Skeletal muscle cell (primary cell): ENCODE results near the gene FAM174C.

Experiments
- DNase-seq: peaks from one replicate; pipeline ENCODE4 v3.0.0-alpha.2; 2010; ENCODE audit warnings: low read depth
- H3K4me3 ChIP-seq: 2 replicates; pipeline ENCODE4 v1.5.1; 2011; ENCODE audit warnings: low read depth, mild to moderate bottlenecking, control low read depth, low read length, moderate library complexity

Gene FAM174C

DNA sequence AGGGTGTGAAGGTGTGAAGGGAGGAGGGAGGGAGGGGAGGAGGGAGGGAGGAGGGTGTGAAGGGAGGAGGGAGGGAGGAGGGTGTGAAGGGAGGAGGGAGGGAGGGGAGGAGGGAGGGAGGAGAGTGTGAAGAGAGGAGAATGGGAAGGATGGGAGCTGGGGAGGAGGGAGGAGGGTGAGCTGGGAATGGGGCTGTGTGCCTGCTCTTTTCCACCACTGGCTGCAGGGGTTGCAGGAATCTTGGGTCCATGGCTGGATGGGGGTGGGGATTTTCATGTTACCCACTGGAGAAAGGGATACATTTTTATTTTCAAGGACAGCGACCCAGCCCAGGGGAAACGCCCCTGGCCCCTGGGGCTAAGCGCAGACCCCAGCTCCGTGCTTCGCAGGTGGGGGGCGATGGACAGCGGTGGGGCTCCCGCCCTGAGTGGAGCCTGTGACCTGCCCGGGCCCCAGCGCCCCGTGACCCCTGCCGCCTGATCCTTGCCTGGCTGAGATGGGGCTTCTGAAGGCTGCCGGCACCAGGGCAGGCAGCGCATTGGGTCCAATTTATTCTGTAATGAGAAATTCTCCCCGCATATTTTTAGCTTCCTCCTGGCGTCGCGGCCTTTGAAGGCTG is 7.4 kb downstream of the FAM174C start:
- H3K4me3 ChIP-seq = no peak overlapping the region
- DNase-seq = no peak

DNA sequence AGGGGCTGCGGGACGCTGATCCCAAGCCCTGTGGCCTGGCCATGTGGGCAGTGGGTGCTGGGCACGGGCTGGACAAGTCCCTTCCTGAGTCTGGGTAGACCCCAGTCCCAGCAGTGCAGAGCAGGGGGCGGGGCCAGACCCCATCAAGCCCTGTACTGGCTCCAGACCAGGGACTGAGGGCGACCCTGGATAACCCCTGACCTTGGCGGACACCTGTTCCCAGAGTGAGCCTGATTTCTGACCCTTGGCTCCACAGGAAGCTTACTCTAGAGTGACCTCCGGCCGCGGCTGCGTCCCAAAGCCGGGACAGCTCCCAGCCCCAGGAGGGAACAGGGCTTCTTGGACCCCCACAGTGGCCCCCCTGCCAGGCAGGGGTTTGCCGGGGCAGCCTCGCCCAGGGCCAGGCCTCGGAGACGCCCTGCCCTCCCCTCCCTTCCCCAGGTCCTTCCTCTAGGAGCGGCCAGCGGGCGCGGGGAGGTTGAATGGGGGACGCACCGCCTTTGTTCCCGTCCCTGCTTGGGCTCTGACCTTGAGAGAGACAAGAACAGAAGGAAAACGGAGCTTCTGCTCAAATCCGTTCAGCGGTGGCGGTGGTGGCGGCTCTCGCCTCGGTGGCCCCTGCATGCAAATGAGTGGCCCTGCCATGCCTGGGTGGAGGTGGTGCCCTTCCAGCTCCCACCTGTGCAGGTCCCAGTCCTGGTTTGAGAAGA is 8.0 kb downstream of the FAM174C start:
- DNase-seq = no peak
- no peak overlapping the region for H3K4me3 ChIP-seq

DNA sequence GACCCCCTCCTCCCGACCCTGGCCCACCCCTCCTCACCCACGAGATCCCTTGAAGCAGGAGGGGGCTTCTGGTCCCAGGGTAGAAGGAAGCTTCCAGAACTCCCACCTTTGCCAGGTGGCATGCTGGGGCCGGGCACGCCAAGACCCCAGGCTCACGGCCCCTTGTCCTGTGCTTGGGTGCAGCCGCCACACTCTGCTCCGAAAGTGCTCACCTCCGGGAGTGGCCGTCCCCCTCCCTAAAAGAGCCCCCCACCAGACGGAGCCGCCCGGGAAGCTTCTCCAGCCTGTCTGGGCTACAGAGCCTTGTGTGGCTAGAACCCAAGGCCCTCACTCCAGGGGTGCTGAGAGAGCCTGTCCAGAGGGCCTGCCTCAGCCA is 8.6 kb downstream of the FAM174C start:
- no peak for DNase-seq
- H3K4me3 ChIP-seq = no peak overlapping the region

DNA sequence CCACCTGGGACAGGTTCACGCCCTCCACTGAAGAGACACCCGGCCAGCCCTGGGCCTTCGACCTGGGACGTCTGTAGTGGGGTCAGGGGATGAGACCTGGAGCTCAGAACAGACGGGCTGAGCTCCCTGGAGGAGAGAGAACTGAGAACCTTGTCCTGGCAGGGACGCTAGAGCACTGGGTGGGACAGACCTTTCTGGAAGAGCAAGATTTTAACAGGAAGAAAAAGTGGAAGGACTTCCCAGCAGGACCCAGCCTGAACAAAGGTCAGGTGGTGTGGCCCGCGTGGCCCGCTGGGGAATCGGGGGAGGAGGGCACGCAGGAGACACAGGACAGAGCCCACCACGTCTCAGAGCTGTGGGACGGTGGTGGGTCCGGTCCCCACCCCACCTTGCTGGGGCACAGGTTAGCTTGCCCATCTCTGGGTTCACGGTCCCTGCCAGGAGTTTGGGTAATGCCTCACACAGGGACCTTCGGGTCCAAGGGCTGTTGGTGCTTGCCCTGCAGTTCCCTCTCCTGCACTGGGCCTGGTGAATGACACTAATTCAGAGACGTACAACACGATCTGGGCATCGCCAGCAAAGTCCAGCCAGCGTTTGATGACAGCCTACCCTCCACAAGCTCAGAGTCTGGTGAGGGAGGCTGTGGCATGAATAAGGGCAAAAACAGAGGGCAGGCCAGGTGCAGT is 9.1 kb downstream of the FAM174C start:
- no peak for DNase-seq
- H3K4me3 ChIP-seq = no peak overlapping the region

DNA sequence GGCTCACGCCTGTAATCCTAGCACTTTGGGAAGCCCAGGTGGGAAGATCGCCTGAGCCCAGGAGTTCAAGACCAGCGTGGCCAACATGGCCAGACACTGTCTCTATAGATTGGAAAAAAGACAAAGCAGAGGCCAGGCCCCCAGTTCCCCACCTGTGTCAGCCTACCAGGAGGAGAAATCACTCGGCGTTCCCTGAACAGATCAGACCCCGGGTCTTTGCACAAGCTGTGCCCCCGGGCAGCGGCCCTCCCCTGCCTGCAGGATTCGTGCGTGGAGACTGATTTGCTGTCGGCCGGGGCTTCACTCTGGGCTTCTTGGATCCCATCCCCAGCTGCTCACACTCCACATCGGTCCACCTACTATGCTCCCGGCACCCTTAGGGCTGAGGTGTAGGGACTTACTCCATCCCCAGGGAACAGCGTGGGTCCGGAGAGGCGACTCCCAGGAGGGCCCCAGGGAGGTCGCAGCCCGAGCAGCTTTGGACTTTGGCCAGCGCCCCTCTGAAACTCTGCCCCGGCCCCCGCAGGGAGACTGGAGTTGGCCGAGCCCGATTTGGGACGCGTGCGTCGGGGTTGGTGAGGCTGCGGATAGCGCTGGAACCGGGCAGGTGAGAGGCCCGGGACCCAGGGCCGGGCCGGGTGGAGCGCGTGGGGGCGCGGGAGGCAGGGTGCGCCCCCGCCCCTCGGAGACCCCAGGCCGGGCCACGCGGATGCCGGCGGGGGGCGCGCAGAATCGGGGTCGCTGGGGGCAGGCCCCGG is 9.8 kb downstream of the FAM174C start:
- DNase-seq = no peak
- H3K4me3 ChIP-seq = no peak overlapping the region

DNA sequence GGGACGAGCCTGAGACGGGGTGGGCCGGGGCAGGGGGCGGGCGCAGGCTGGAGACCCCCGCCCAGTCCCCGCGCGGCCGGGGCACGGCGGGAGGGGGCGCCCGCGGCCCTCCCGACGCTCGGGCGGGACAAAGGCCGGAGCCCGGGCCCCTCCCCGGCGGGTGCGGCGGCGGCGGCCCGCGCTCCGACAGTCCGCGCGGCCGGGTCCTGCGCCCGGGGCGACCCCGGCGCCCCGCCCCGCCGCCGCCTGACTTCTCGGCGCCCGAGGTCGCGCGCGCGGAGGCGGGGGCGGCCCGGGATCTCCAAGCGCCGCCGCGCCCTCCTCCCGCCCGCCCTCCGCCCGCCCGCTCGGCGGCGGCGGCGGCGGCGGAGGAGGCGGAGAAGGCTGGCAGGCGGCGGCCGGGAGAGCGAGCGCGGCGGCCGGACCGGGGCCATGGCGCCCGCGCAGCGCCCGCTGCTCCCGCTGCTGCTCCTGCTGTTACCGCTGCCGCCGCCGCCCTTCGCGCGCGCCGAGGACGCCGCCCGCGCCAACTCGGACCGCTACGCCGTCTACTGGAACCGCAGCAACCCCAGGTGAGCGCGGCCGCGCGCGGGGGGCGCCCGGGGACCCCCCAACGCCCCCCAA is 10.5 kb downstream of the FAM174C start, which contains the start of gene EFNA2:
TSS of gene EFNA2 (plus strand) at position 137 of the 624 bp plus-strand sequence. CDS start at position 433, 296 bp downstream.
- DNase-seq = no peak
- peak within 1 kb of the TSS; percentile 26 for H3K4me3 ChIP-seq

DNA sequence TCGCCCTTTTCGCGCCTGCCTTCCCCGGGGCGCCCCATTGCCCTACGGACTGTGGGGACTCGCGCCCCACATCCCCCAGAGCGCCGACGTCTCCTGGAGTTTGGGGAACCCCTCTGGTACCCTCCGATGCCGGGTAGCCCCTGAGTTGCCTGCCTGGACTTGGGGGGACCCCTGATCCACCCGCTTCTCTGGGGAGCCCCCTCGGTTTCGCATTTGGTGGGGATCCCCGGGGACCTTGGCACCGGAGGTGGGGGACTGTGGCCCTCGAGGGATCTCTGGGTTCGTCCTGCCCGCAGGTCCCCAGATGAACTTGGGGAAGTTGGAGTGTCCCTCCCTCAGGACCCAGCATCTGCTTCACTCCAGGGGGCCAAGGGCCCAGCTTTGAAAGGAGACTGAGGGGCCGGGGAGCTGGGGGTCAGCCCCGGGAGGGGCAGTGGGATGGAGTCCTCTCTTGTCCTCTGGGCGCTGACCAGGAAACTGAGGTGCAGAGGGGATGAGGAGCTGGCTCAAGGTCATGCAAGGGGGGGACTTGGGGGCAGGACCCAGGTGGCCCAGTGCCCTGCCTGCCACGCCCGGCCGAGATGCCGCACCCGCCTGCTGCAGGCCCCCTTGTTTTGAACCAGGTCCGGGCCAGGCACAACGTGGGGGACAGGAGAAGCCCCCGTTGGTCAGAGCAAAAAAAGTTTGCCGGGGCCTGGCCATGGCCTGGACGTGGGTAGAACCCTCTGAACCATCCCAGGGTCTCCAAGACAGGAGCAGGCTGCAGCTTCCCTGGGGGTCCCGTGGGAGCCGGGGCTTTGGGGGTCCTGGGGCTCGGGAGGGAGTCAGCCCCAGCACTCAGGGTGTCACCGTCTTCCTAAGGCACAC is 11.4 kb downstream of the FAM174C start:
- DNase-seq = no peak
- peak overlapping the region; percentile 26 for H3K4me3 ChIP-seq

DNA sequence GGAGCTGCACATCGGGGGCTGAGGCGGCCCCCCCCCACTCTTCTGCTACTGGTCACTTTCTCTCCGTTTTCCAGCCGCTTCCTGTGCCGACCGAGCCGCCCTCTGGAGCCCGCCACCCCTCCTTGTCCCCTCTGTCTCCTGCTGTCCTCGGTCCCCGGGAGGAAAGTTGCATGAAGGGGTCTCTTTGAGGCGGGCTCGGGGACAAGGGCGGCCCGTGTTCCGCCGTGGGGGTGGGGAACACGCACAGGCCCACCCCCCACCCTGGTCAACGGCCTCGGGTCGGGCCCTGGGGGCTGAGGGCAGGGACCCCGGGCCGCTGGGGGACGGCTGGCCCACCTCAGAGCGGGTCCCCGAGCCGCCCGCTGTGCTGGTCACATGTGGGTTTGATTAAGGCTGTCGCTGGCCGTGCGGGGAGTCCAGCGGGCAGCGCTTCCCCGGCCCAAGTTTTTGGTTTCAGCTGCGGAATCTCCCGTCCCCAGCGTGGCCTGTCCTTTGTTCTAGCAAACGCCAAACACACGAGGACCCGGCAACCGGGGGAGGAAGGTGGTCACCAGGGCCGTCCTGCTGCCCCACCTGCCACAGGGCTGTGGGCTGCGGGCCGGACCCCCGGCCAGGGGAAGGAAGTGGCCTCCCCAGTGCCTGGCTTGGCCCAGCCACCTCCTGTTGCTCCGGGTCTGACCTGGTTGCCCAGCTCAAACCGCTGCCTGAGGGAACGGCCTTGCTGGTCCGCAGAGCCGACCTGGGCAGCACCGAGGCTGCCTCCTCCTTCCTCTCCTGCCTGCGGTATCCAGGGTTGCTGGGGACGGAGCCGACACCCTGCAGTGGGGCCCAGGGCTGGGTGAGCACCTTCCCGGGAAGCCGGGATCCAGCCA is 12.3 kb downstream of the FAM174C start:
- no peak overlapping the region for H3K4me3 ChIP-seq
- DNase-seq = no peak

DNA sequence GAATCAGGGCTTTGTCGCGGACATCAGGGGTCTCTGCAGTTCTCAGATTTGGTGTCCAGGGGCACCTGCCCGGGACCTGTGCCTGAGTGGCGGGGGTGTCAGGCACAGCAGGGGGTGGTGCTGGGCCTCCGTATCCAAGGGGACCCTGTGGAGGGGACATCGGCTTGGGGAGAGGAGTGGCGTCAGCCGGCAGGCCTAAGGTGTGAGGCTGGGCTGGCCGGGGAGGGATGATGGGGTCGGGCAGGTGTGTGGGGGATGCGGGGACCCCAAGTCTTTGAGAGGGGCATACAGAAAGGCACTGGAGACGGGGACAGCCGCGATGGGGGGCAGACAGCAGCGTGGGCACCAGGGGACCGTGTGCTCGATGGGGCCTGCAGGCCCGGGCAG is 12.9 kb downstream of the FAM174C start:
- H3K4me3 ChIP-seq = no peak overlapping the region
- no peak for DNase-seq

DNA sequence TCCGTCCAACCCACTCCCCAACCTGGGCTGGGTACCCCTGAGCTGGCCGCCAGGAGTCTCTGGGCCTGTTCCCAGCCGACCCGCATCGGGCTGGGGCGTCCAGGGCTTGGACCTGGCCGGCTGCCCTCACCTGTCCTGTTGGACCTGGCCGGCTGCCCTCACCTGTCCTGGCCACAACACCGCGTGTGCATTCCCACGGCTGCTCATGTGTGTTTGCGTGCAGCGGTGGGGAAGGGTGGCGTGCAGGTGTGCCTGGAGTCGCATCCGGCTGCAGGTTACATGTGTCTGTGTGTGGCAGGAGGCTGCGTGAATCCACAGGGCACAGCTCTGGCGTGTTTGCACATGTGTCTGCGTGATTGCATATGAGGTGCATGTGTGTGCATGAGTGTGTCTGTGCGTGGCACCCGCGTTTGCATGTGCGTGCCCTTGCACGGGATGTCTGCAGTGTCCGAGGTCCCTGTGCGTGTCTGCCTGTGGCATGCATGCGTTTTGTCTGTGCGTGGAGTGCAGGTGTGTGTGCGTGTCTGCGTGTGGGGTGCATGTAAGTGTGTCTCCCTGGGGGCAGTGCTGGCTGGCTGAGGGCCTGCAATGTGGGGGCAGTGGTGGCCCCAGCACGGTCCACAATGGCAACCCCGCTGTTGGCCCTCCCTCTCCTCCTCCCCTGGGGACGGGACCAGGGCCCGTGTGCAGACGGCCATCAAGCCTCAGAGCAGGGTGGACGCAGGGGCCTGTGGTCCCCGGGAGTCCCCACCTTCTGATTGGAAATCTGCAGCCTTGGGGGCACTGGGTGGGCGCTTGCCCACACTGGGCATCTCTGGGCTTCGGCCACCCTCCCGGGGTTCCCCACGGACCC is 13.7 kb downstream of the FAM174C start:
- no peak for DNase-seq
- no peak overlapping the region for H3K4me3 ChIP-seq

DNA sequence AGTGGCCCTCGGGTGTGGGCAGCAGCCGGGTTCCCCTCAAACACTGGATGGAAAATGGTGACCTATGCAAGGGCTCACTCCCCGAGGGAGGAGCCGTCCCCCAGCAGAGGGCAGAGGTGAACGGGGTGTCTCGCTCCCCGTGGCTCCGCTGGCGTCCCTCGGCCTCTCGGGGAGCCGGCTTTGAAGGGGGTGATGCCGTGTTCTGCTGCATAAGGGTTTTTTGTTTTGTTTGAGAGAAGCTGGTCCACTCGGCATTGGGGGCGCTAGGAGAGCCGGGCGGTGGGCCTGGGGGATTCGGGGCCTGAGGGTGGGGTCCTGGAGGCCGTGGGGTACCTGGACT is 14.3 kb downstream of the FAM174C start:
- H3K4me3 ChIP-seq = no peak overlapping the region

DNA sequence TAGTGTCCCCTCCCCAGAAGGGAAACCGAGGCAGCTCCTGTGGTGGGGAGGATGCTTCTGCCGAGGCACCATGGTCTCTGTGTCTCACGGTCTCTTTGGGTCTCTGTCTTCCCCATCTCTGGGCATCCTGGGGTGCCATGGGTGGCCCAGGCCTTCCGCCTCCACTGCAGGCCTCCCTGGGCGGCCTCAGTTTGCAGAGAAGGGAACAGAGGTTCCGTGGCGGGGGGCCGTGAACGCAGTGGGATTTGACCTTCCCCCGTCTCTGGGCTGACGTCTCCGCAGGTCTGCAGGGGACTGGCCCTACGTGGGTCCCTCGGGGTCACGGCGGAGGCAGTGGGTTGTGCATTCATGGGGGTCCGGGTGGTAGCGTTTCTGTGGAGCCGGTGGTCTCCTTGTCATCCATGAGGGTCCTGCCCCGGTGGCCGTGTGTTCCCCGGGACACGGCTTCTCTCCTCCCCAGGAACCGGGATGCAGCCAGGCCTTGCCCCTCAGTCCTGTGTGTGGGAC is 14.9 kb downstream of the FAM174C start:
- DNase-seq = no peak
- no peak overlapping the region for H3K4me3 ChIP-seq

More for the DNA sequence above, 14.3 kb downstream of the FAM174C start:
- no peak for DNase-seq

DNA sequence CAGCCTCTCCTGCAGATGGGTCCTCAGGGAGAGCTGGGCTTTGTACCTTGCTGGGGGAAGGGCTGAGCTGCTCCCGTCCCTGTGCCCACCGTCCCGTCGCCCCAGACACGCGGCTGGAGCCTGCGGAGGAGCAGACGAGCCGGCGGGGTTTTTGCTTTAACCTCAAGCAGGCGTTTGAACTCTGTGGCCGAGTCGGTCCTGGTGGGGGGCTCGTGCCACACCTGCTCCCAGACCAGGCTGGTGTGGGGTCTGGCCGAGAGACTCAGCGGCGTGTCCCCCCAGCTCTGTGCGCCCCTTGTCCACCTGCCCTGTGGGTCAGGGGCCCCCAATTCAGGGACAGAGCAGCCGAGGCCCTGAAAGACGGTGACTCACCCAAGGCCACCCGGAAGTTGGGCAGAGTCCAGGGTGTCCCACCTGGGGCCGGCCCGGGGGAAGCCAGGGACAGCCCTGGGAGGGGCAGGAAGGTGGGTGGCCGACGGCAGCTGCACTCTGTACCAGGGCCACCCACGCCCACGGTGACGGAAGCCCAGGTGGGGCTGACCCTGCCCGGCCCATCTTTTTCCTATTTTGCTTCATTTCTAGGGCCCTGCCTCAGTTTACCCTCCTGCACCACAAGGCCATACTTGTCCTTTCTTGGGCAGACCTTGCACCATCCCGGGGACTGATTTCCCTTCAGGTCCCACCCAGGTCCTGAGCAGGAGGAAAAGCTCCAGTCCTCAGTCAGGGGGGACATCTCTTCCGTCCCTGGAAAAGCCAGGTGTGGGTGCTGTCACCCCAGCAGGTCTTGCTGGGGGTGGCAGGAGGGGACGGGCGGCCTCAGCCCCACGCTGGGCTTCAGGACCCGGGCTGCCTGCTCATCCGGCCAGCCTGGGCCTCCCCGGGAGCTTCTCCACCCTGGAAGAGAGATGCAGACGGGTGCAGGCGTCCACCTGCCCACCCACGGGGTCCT is 15.6 kb downstream of the FAM174C start:
- no peak for DNase-seq
- H3K4me3 ChIP-seq = no peak overlapping the region

DNA sequence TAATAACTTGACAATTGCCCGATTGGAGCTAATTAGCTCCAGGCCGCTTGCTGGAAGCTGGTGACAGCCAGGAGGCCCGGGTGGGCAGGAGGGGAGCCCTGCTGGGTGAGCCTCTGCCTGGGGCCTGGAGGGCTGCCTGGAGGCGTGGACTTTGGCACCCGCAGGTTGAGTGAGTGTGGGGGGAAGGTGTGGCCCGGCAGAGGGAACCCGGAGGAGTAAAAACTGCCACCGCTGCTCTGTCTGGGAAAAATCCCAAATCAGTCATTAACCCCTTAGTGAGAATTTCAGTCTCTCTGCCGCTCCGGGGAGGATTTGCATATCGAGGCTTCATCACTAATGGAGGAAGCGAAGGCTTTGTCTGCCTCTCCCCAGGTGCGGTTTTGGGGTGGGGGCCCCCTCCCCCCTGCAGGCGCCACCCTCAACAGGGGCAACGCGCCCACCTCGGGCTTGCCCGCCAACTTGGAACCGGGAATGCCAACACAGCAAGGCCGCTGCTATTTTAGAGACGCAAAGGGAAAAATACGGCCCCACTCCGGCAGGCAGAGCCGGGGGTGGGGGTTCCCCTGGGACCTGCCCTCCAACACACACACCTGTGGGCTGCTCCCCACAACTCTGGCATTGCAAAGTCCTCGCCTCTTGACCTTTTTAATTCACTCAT is 16.6 kb downstream of the FAM174C start:
- no peak overlapping the region for H3K4me3 ChIP-seq
- no peak for DNase-seq

DNA sequence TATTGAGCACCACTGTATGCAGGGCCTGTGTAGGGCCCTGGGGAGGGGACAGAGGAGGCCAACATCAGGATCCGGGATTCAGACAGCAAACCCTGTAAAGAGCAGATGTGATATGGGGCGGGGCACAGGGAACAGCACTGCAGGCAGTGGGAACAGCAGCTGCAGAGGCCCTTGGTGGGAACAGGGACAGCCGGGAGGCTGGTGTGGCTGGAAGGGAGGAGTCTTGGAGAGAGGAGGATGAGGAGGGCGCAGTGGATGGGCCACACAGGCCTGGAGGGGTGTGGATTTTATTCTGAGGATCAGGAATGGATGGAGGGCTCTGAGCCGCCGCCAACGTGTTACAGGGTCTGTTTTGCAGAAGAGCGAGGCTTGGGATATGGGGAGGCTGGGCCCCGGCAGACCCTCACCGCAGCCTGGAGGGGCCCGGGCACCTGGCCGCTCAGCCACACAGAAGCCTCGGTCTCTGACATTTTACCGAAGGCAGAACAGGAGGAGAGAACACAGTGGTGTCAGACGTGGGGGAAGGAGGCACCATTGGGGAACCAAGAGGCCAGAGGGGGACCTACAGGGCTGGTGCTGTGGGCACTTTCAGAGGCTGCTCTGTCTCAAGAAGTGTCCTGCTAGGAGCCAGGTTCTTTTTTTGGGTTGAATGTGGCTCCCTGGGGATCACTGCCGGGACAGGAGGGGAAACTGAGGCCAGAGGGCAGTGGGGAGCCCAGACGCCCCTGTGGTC is 17.3 kb downstream of the FAM174C start:
- DNase-seq = no peak
- no peak overlapping the region for H3K4me3 ChIP-seq
